H9 (cell line): ENCODE measurements around the gene ZMIZ2. TPM values are rescaled to one million over a fixed set of nuclear protein-coding genes. Genes with fewer than 3 reads are reported as not detected.

Source experiments
- DNase-seq: peaks from one replicate; pipeline ENCODE4 v3.0.0-alpha.2; 2017
- H2AFZ ChIP-seq: one replicate; pipeline ENCODE4 v1.6.1; 2013; ENCODE audit warnings: mild to moderate bottlenecking, low read length, control low read depth, moderate library complexity
- H2AK5ac ChIP-seq: 2 replicates; pipeline ENCODE4 v1.6.1; 2013; ENCODE audit warnings: low read length, control low read depth, mixed read lengths; ENCODE audit not compliant: insufficient read length
- H2BK120ac ChIP-seq: one replicate; pipeline ENCODE4 v1.6.1; 2013; ENCODE audit warnings: low read depth, mild to moderate bottlenecking, low read length, control low read depth, inconsistent platforms; ENCODE audit not compliant: poor library complexity, severe bottlenecking
- H2BK12ac ChIP-seq: 2 replicates; pipeline ENCODE4 v1.6.1; 2013; ENCODE audit warnings: low read length, control low read depth, mixed read lengths, low read depth; ENCODE audit not compliant: insufficient read length
- H2BK15ac ChIP-seq: 2 replicates; pipeline ENCODE4 v1.6.1; 2013; ENCODE audit warnings: low read depth, low read length, control low read depth
- H2BK20ac ChIP-seq: one replicate; pipeline ENCODE4 v1.6.1; 2013; ENCODE audit warnings: low read depth, mild to moderate bottlenecking, low read length, control low read depth, inconsistent platforms; ENCODE audit not compliant: poor library complexity, severe bottlenecking
- H2BK5ac ChIP-seq: 2 replicates; pipeline ENCODE4 v1.6.1; 2013; ENCODE audit warnings: low read length, control low read depth, mixed read lengths; ENCODE audit not compliant: insufficient read length
- H3K14ac ChIP-seq: 2 replicates; pipeline ENCODE4 v1.6.1; 2013; ENCODE audit warnings: low read length, control low read depth; ENCODE audit not compliant: insufficient read depth
- H3K18ac ChIP-seq: 2 replicates; pipeline ENCODE4 v1.6.1; 2013; ENCODE audit warnings: low read depth, mild to moderate bottlenecking, mixed read lengths, low read length, control low read depth; ENCODE audit not compliant: insufficient read length
- H3K23ac ChIP-seq: 2 replicates; pipeline ENCODE4 v1.6.1; 2013; ENCODE audit warnings: low read length, control low read depth, mixed read lengths, low read depth; ENCODE audit not compliant: insufficient read length
- H3K23me2 ChIP-seq: 2 replicates; pipeline ENCODE4 v1.6.1; 2013; ENCODE audit warnings: low read depth, mild to moderate bottlenecking, mixed read lengths, low read length, control low read depth; ENCODE audit not compliant: insufficient read length, poor library complexity, severe bottlenecking
- H3K27ac ChIP-seq: 2 replicates; pipeline ENCODE4 v1.5.1; 2013; ENCODE audit warnings: low read length, control low read depth, mixed read lengths, low read depth; ENCODE audit not compliant: insufficient read length
- H3K27me3 ChIP-seq: 2 replicates; pipeline ENCODE4 v1.6.1; 2013; ENCODE audit warnings: low read length, control low read depth, inconsistent platforms; ENCODE audit not compliant: insufficient read depth
- H3K4ac ChIP-seq: 2 replicates; pipeline ENCODE4 v1.6.1; 2013; ENCODE audit warnings: low read depth, mild to moderate bottlenecking, control low read depth, inconsistent platforms, low read length, moderate library complexity
- H3K4me1 ChIP-seq: 2 replicates; pipeline ENCODE4 v1.6.1; 2013; ENCODE audit warnings: low read length, control low read depth, inconsistent platforms; ENCODE audit not compliant: insufficient read depth
- H3K4me2 ChIP-seq: 2 replicates; pipeline ENCODE4 v1.6.1; 2013; ENCODE audit warnings: low read length, control low read depth, mixed read lengths; ENCODE audit not compliant: insufficient read length, insufficient read depth
- H3K56ac ChIP-seq: 2 replicates; pipeline ENCODE4 v1.6.1; 2013; ENCODE audit warnings: low read depth, mild to moderate bottlenecking, mixed read lengths, low read length, control low read depth; ENCODE audit not compliant: insufficient read length
- H3K79me1 ChIP-seq: 2 replicates; pipeline ENCODE4 v1.6.1; 2013; ENCODE audit warnings: low read depth, mild to moderate bottlenecking, moderate library complexity, low read length, control low read depth, inconsistent platforms; ENCODE audit not compliant: insufficient read depth, poor library complexity, severe bottlenecking
- H3K79me2 ChIP-seq: 2 replicates; pipeline ENCODE4 v1.6.1; 2013; ENCODE audit warnings: low read length, control low read depth, inconsistent platforms; ENCODE audit not compliant: insufficient read depth
- H3K9ac ChIP-seq: 2 replicates; pipeline ENCODE4 v1.6.1; 2013; ENCODE audit warnings: low read length, control low read depth, mixed read lengths; ENCODE audit not compliant: insufficient read length; ENCODE audit errors: extremely low read depth
- H3K9me3 ChIP-seq: one replicate; pipeline ENCODE4 v1.6.1; 2013; ENCODE audit warnings: low read depth, low read length, inconsistent platforms; ENCODE audit not compliant: control insufficient read depth
- H3T11ph ChIP-seq: one replicate; pipeline ENCODE4 v1.6.1; 2013; ENCODE audit warnings: mild to moderate bottlenecking, low read length, control low read depth, inconsistent platforms
- H4K20me1 ChIP-seq: one replicate; pipeline ENCODE4 v1.6.1; 2013; ENCODE audit not compliant: control insufficient read depth, insufficient read length, insufficient read depth
- H4K5ac ChIP-seq: 2 replicates; pipeline ENCODE4 v1.6.1; 2013; ENCODE audit warnings: low read depth, mild to moderate bottlenecking, mixed read lengths, low read length, control low read depth; ENCODE audit not compliant: insufficient read length
- H4K8ac ChIP-seq: replicated peaks from 2 replicates; pipeline ENCODE4 v1.6.1; 2013; ENCODE audit warnings: low read length, control low read depth, mixed read lengths, low read depth; ENCODE audit not compliant: insufficient read length
- H4K91ac ChIP-seq: 2 replicates; pipeline ENCODE4 v1.6.1; 2013; ENCODE audit warnings: low read depth, mild to moderate bottlenecking, moderate library complexity, mixed read lengths, low read length, control low read depth; ENCODE audit not compliant: insufficient read length
- H3K27ac Mint-ChIP-seq, 3 experiments: 2 replicates in 2 of 3; 3 replicates in 1 of 3; pipeline ENCODE4 v1.8.0; 2020 to 2021; ENCODE audit warnings: mixed read lengths in 3 of 3, mild to moderate bottlenecking in 1 of 3, moderate library complexity in 1 of 3
- H3K27me3 Mint-ChIP-seq: 2 replicates; pipeline ENCODE4 v1.8.0; 2021; ENCODE audit warnings: low read depth, mild to moderate bottlenecking, moderate library complexity, mixed read lengths
- H3K36me3 Mint-ChIP-seq, 3 experiments: 2 replicates in 2 of 3; 3 replicates in 1 of 3; pipeline ENCODE4 v1.8.0; 2020 to 2021; ENCODE audit warnings: low read depth in 3 of 3, mixed read lengths in 3 of 3; ENCODE audit not compliant: insufficient read depth in 1 of 3
- H3K4me1 Mint-ChIP-seq, 2 experiments: 2 replicates each; pipeline ENCODE4 v1.8.0; 2020; ENCODE audit warnings: mixed read lengths in 2 of 2
- H3K4me3 Mint-ChIP-seq, 2 experiments: 2 replicates in 1 of 2; 3 replicates in 1 of 2; pipeline ENCODE4 v1.8.0; 2020 to 2021; ENCODE audit warnings: mild to moderate bottlenecking in 2 of 2, mixed read lengths in 2 of 2, moderate library complexity in 1 of 2
- H3K9me3 Mint-ChIP-seq, 2 experiments: 2 replicates in 1 of 2; 3 replicates in 1 of 2; pipeline ENCODE4 v1.8.0; 2020; ENCODE audit warnings: mild to moderate bottlenecking in 2 of 2, mixed read lengths in 2 of 2, moderate library complexity in 1 of 2
- WGBS: extraction: QIAGEN DNeasy Blood & Tissue Kit; methylation state at CpG from one replicate; pipeline ENCODE4 v1.1.7; 2013; ENCODE audit warnings: missing lambda C conversion rate, low lambda C conversion rate, mixed read lengths; ENCODE audit not compliant: insufficient read length; ENCODE audit errors: extremely low coverage; 5-methylcytosine and 5-hydroxymethylcytosine counted together
- total RNA-seq: library from RNA; stranded (reverse); gene quantifications from 2 replicates; pipeline ENCODE4 v1.2.1, GENCODE V29; 2021
- TF ChIP-seq, protein P1 (sequence below): fragments of 200-600 bp; sonication (generic); conservative IDR thresholded peaks from 3 replicates; pipeline ENCODE4 v1.8.0; 2021; ENCODE audit warnings: antibody characterized with exemption, mild to moderate bottlenecking

The ZMIZ2 gene
- total RNA-seq, 1 experiment from 2014 or later, result 72.9 TPM

DNA sequence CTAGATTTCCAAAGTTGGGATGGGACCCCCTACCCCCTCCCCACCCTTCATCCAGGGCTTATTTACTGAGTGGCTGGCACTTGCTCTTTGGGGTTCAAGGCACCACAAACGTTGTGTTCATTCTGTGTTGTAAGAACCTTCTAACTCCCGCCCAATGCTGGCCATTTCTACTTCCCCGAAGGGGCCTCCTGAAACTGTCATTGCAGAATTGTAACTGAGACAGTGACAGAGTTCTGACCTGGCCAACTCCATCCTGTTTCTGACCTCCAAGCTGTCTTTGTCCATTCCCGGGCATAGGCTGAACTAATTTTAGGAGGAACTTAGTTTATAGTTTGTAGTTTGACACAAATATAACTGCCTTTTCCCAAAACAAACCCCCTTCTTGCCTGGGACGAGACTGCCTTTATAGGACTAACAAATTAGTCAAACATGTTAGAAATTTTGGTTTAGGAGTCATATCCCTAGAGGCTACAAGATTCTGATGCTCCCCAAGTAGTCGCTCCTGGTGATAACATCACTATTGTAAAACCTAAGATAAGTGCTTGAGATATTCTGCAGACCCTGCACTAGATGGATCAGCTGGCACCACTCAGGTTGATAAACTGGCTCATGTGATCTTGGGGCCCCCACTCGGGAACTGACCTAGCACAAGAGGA lies 34.8 kb upstream of the ZMIZ2 start:
- H3K27ac Mint-ChIP-seq, result no peak overlapping the region
- Histone ChIP-seq H3K14ac (no peak overlapping the region), H3K4me2 (no peak overlapping the region), H4K91ac (no peak overlapping the region), H3K79me1 (no peaks in the 10 kb centered on the region), H2AFZ (no peak overlapping the region), H4K8ac (no peak overlapping the region), H2BK120ac (no peak overlapping the region), H3K9ac (no peak overlapping the region), H3K4ac (no peak overlapping the region), H3K23ac (no peak overlapping the region), H2BK20ac (no peak overlapping the region), H2AK5ac (no peak overlapping the region), H2BK12ac (no peak overlapping the region), H3K56ac (no peak overlapping the region), H3T11ph (no peak overlapping the region), H2BK15ac (no peak overlapping the region), H2BK5ac (no peak overlapping the region), H3K4me1 (no peaks in the 10 kb centered on the region), H3K27ac (no peak overlapping the region), H3K23me2 (no peaks in the 10 kb centered on the region), H4K20me1 (no peaks in the 10 kb centered on the region), H3K79me2 (no peaks in the 10 kb centered on the region), H3K18ac (no peak overlapping the region), H3K27me3 (no peaks in the 10 kb centered on the region), H3K9me3 (no peaks in the 10 kb centered on the region), H4K5ac (no peak overlapping the region)
- no peak overlapping the region for H3K4me3 Mint-ChIP-seq
- no CpG with 5 or more reads among the region's 7 CpGs for WGBS
- no peak for DNase-seq
- H3K36me3 Mint-ChIP-seq, result peaks cover 0 to 5% (median 3%) of the 10 kb centered on the region in 3 experiments; a peak in 2 of 7 replicates
- H3K9me3 Mint-ChIP-seq, result no peaks in the 10 kb centered on the region
- peaks cover 5% of the 10 kb centered on the region for H3K27me3 Mint-ChIP-seq
- H3K4me1 Mint-ChIP-seq, result peaks cover 5 to 8% of the 10 kb centered on the region in 2 experiments; a peak in 3 of 4 replicates
- TF ChIP-seq, protein P1, sequence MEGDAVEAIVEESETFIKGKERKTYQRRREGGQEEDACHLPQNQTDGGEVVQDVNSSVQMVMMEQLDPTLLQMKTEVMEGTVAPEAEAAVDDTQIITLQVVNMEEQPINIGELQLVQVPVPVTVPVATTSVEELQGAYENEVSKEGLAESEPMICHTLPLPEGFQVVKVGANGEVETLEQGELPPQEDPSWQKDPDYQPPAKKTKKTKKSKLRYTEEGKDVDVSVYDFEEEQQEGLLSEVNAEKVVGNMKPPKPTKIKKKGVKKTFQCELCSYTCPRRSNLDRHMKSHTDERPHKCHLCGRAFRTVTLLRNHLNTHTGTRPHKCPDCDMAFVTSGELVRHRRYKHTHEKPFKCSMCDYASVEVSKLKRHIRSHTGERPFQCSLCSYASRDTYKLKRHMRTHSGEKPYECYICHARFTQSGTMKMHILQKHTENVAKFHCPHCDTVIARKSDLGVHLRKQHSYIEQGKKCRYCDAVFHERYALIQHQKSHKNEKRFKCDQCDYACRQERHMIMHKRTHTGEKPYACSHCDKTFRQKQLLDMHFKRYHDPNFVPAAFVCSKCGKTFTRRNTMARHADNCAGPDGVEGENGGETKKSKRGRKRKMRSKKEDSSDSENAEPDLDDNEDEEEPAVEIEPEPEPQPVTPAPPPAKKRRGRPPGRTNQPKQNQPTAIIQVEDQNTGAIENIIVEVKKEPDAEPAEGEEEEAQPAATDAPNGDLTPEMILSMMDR, result no peak
